Activated CD4-positive, CD25-positive, alpha-beta regulatory T cell treated with anti-CD3 and anti-CD28 coated beads, Interleukin-2, amount 50 U/mL, for 16 hours (primary cell): ENCODE data around the gene RPL27.
A peak's percentile ranks its signal among the peaks of the same experiment; 100 is the strongest.
"Not testable (repeated sequence)": the region's sequence is repeated elsewhere in the genome, so short reads cannot be mapped to it uniquely, and the experiment has no call there.

Experiments used
- DNase-seq: peaks from one replicate; pipeline ENCODE4 v3.0.0-alpha.2; 2020; ENCODE audit warnings: low read depth, low spot score

Gene RPL27

GRCh38 chr17:42993913-42994312 lies 4.3 kb upstream of the RPL27 start:
- not testable (repeated sequence) for DNase-seq

DNA sequence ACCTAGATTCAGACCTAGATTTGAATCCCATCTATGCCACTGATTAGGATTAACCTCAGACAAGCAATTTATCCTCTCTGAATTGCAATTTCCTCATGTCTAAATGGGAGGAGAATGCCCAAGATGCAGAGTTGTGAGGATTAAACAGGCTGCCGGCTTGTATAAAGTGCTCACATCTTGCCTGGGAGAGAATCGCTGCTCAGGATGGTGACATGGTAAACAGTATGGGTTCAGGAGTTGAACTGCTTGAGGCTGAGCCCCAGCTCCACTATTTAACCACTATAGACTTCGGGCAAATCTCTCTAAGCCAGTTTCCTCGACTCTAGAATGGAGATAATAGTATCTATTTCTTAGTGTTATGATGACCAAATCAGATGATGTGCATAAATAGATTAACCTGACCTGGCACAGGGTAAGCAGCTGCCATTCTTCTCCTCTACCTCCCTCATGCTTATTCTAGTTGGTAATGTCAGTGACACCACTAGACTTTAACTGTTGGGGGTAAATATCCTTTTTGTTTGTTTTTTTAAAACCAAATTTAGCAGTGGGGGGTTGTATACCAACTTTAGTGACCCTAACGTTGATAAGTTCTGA lies 732 bp upstream of the RPL27 start:
- no peak for DNase-seq

DNA sequence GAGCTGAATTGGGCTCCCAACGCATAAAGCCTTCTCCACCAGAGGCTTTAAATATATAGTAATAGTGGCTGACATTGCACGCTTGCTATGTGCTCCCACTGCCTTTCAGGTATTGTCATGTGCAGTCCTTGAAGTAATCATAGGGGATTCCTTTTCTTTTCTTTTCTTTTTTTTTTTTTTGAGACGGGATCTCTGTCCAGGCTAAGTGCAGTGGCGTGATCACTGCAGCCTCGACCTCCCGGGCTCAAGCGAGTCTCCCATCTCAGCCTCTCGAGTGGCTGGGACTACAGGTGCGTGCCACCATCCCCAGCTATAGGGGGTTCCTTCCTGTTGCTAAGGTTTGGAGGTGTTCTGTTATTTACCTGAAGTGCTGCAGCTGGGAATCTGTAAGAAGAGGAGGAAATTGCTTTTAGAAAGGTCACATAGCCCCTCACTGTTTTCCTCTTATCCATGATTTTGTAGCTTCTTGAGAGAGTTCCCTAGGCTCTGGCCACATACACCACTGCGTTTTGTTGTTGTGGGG lies 845 bp downstream of the RPL27 start:
- DNase-seq: no peak

GRCh38 chr17:43000894-43001293 lies 2.7 kb downstream of the RPL27 start:
- not testable (repeated sequence) for DNase-seq

- DNase-seq: no peak
Observed at GRCh38 chr17:43003542-43004172, 5.4 kb downstream of the RPL27 start.

GRCh38 chr17:43006639-43007551 lies 8.7 kb downstream of the RPL27 start, which contains the start of gene IFI35:
Gene IFI35, plus strand, starts transcription at chr17:43006784. Its CDS starts 164 bp downstream, at chr17:43006948.
- DNase-seq: peak; percentile 78

DNA sequence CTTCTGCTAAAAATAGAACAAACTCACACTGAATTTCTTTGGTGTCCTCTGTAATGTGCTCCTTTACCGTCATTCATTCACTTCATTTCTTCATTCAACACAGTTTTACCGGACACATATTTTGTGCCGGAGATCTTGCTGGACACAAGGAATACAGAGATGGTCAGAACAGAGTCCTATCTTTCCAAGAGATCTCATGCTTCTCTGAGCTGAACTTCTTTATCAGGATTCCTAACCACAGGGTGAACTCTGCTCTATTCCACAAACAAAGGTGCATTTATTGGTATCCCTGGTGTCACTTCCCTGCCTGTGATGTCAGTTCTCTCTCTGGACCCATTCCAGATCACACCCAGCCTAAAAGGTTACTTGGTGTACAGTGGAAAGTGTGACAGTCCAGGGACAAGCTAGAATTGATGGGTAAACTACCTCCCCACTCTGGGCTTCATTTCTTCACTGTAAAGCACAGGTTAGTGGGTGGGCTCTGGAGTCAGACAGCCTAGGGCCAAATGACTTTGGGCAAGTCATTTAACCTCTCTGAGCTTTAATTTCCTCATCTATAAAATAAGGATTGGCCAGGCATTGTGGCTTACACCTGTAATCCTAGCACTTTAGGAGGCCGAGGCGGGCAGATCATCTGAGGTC lies 12.6 kb downstream of the RPL27 start:
- DNase-seq: no peak

DNA sequence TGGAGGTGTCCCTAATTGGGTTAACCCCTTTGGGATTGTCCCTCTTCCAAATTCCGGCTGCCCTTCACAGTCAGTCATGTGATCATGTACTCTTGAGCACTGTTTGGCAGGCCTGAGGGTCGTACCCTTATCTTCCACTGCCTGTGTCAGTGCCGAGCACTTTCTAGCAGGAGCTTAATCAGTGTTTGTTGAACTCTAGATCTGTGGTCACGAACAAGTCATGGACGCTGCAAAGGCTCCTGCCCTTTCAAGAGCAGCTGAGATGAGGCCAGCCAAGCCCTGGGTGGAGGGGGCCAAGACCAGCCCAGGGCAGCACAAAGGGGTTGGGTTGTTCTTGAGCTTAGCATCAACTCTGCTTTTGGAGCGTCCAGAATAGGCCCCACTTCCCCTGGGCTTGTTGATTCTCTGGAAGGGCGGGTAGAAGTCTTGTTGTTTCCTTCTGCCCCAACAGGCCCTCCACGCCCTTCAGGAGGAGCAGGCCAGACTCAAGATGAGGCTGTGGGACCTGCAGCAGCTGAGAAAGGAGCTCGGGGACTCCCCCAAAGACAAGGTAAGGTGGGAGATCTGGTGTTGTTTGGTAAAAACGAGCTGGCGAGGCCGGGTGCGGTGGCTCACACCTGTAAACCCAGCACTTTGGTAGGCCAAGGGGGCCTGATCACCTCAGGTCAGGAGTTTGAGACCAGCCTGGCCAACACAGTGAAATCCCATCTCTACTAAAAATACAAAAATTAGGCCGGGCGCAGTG lies 13.7 kb downstream of the RPL27 start:
- no peak for DNase-seq

DNA sequence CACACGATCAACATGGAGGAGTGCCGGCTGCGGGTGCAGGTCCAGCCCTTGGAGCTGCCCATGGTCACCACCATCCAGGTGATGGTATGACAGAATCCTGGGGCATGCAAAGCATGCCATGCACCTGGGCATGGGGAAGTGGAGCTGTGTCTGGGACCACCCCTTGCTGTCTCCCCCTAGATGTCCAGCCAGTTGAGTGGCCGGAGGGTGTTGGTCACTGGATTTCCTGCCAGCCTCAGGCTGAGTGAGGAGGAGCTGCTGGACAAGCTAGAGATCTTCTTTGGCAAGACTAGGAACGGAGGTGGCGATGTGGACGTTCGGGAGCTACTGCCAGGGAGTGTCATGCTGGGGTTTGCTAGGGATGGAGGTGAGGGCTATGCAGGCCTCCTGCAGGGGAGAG lies 15.1 kb downstream of the RPL27 start:
- no peak for DNase-seq

GRCh38 chr17:43014020-43014648 lies 15.9 kb downstream of the RPL27 start:
- DNase-seq: no peak

GRCh38 chr17:43014649-43015542 lies 16.7 kb downstream of the RPL27 start:
- DNase-seq: no peak

- no peak for DNase-seq
Observed at GRCh38 chr17:43015579-43015978, 17.4 kb downstream of the RPL27 start.

DNA sequence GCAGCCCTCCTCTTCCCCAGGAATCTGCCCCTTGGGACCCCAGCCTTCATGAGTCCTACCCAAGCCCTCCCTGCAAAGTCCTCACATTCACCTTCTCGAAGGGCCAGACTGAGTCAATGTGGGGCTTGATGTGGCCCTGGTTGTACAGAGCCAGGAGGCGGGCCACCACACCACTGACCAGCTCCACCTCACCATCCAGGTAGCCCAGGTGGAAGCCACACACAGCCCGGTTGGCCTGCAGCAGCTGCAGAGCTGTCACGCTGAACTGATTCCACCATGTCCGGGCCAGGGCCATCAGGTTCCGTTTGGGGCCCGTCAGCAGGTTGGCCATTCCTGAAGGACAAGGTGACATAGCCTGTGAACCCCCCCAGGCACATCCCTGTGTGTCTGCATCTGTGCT lies 18.0 kb downstream of the RPL27 start:
- no peak for DNase-seq

GRCh38 chr17:43018008-43018853 lies 20.0 kb downstream of the RPL27 start:
- no peak for DNase-seq

DNA sequence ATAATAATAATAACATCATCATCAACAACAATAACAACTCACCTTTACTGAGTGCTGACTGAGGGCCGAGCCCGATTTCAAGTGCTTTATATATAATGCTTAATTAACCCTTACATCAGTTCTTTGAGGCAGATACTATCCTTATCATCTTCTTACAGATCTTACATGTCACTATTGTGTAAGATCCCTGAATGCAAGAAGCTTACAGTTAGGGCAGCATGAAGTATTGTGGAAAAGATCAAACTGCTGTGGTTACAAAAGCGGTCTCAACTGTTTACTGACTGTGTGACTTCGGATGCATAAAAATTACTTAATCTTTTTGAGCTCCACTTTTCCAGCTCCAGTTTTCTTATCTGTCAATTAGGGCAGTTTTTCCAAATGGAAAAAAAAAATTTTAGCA lies 20.7 kb downstream of the RPL27 start:
- DNase-seq: no peak

- no peak for DNase-seq
Observed at GRCh38 chr17:43019418-43019817, 21.2 kb downstream of the RPL27 start.

- DNase-seq: no peak
Observed at GRCh38 chr17:43020030-43020621, 21.9 kb downstream of the RPL27 start.
